Right lobe of liver (tissue), 4 donors: ENCODE results near the gene GPBAR1.
A peak's percentile ranks its signal among the peaks of the same experiment; 100 is the strongest.

ENCODE experiments used
- CTCF ChIP-seq, 4 donors: fragments of 200-600 bp in 3 of 4; fragments of 450-650 bp in 1 of 4; IDR thresholded peaks; one replicate each; pipeline versions ENCODE4 v1.5.1 to v1.8.0; 2016 to 2022; ENCODE audit warnings: antibody characterized with exemption in 4 of 4, mild to moderate bottlenecking in 2 of 4
- POLR2A ChIP-seq: fragments of 450-650 bp; IDR thresholded peaks from one replicate; pipeline ENCODE4 v1.6.1; 2017; ENCODE audit warnings: antibody characterized with exemption, mild to moderate bottlenecking
- donor health status: DM: no; HTN: no; CAD: no.
- donor health status: DM: no; HTN: no; CAD: no.
- donor health status: DM: no; HTN: yes; CAD: no.

DNA sequence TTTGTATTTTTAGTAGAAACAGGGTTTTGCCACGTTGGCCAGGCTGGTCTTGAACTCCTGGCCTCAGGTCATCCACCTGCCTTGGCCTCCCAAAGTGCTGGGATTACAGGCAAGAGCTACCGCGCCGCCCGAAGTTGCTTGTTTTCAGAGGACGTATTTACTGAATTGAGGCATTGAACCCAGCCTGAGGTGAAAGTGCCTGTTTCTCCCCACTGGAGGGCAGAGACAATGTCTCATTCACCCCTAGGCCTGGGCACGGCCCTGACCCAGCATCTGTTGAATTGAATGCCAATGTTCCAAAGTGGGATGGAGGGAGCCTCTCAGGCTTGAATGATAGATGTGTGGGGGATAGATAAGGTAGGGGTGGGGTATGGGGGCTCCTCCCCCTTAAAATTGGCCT, 36.0 kb downstream of the GPBAR1 start:
- TF ChIP-seq POLR2A (no peak), CTCF (IDR thresholded peaks at IDR 0.05) (peak in 1 of 4 donors; percentile 18)
